SK-N-SH treated with all-trans-retinoic acid at 6 μM for 48 hours (cell line): ENCODE data around the gene MCTS1.

Experiments used
- ARNTL ChIP-seq: fragments of 450-650 bp; formaldehyde crosslinking; IDR thresholded peaks from 2 replicates; pipeline ENCODE4 v1.5.0; 2020; ENCODE audit warnings: low read depth, mild to moderate bottlenecking, moderate library complexity, borderline replicate concordance
- CSDC2 ChIP-seq: fragments of 250-450 bp; sonication (Bioruptor Pico); IDR thresholded peaks from 2 replicates; pipeline ENCODE4 v1.5.0; 2020; ENCODE audit warnings: mild to moderate bottlenecking, moderate library complexity
- CSRNP3 ChIP-seq: fragments of 250-450 bp; sonication (Bioruptor Pico); IDR thresholded peaks from 2 replicates; pipeline ENCODE4 v1.5.1; 2021; ENCODE audit warnings: mild to moderate bottlenecking, moderate library complexity
- GLIS3 ChIP-seq: fragments of 250-450 bp; sonication (Bioruptor Pico); IDR thresholded peaks from 2 replicates; pipeline ENCODE4 v1.5.0; 2020; ENCODE audit warnings: mild to moderate bottlenecking, moderate library complexity
- OSR1 ChIP-seq: fragments of 250-450 bp; sonication (Bioruptor Pico); IDR thresholded peaks from 2 replicates; pipeline ENCODE4 v1.8.0; 2022; ENCODE audit warnings: moderate library complexity, mild to moderate bottlenecking, inconsistent platforms
- PPARA ChIP-seq: fragments of 250-450 bp; sonication (Bioruptor Pico); IDR thresholded peaks from 2 replicates; pipeline ENCODE4 v1.5.0; 2020; ENCODE audit warnings: mild to moderate bottlenecking, borderline replicate concordance
- RARB ChIP-seq: fragments of 250-450 bp; sonication (Bioruptor Pico); IDR thresholded peaks from 2 replicates; pipeline ENCODE4 v1.8.0; 2021; ENCODE audit warnings: mild to moderate bottlenecking, moderate library complexity
- TCF4 ChIP-seq: fragments of 250-450 bp; sonication (Bioruptor Pico); IDR thresholded peaks from 2 replicates; pipeline ENCODE4 v1.8.0; 2021; ENCODE audit warnings: mild to moderate bottlenecking, moderate library complexity, borderline replicate concordance
- ZFP3 ChIP-seq: fragments of 250-450 bp; sonication (Bioruptor Pico); IDR thresholded peaks from 2 replicates; pipeline ENCODE4 v1.5.0; 2020; ENCODE audit warnings: mild to moderate bottlenecking, moderate library complexity
- ZFP30 ChIP-seq: fragments of 450-650 bp; formaldehyde crosslinking; IDR thresholded peaks from 2 replicates; pipeline ENCODE4 v1.5.0; 2022; ENCODE audit warnings: mild to moderate bottlenecking, moderate library complexity
- ZNF8 ChIP-seq: fragments of 450-650 bp; formaldehyde crosslinking; IDR thresholded peaks from 2 replicates; pipeline ENCODE4 v1.5.0; 2020; ENCODE audit warnings: mild to moderate bottlenecking, moderate library complexity
- TF ChIP-seq, protein P1 (sequence below): fragments of 250-450 bp; sonication (Bioruptor Pico); IDR thresholded peaks from 2 replicates; pipeline ENCODE4 v1.5.0; 2020; ENCODE audit warnings: mild to moderate bottlenecking, moderate library complexity
- TF ChIP-seq, protein P2 (sequence below): fragments of 250-450 bp; sonication (Bioruptor Pico); IDR thresholded peaks from 2 replicates; pipeline ENCODE4 v1.5.1; 2020; ENCODE audit warnings: low read depth, mild to moderate bottlenecking, moderate library complexity
- TF ChIP-seq, protein P3 (sequence below): fragments of 250-450 bp; sonication (Bioruptor Pico); IDR thresholded peaks from 2 replicates; pipeline ENCODE4 v1.8.0; 2020; ENCODE audit warnings: mild to moderate bottlenecking, moderate library complexity, borderline replicate concordance

DNA sequence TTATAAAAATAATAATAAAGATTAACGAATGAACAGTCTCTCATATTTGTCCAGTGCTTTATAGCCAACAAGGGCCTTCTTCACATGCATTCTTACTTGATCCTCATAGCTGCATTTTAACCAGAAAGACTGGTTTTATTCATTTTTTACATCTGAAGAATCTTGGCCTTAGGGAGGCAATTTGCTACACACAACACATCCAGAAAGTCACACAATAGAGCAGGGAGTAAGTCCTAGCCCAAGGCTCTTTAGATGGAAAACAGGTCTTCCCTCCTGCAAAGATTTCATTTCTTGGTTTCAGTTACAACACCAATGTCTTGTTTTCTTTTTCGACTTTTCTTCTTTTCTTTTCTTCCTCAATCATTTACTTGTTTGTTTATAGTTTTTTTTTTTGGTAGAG, 39.0 kb downstream of the MCTS1 start:
- TF ChIP-seq, protein P1, sequence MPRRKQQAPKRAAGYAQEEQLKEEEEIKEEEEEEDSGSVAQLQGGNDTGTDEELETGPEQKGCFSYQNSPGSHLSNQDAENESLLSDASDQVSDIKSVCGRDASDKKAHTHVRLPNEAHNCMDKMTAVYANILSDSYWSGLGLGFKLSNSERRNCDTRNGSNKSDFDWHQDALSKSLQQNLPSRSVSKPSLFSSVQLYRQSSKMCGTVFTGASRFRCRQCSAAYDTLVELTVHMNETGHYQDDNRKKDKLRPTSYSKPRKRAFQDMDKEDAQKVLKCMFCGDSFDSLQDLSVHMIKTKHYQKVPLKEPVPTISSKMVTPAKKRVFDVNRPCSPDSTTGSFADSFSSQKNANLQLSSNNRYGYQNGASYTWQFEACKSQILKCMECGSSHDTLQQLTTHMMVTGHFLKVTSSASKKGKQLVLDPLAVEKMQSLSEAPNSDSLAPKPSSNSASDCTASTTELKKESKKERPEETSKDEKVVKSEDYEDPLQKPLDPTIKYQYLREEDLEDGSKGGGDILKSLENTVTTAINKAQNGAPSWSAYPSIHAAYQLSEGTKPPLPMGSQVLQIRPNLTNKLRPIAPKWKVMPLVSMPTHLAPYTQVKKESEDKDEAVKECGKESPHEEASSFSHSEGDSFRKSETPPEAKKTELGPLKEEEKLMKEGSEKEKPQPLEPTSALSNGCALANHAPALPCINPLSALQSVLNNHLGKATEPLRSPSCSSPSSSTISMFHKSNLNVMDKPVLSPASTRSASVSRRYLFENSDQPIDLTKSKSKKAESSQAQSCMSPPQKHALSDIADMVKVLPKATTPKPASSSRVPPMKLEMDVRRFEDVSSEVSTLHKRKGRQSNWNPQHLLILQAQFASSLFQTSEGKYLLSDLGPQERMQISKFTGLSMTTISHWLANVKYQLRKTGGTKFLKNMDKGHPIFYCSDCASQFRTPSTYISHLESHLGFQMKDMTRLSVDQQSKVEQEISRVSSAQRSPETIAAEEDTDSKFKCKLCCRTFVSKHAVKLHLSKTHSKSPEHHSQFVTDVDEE (CRISPR knock-in tag) = no peak
- TF ChIP-seq CSRNP3 (no peak), OSR1 (no peak), TCF4 (no peak), ZFP3 (CRISPR knock-in tag) (no peak), ZFP30 (CRISPR knock-in tag) (no peak), RARB (CRISPR knock-in tag) (no peak), GLIS3 (no peak), ZNF8 (CRISPR knock-in tag) (no peak), ARNTL (no peak), PPARA (CRISPR knock-in tag) (no peak), CSDC2 (CRISPR knock-in tag) (no peak)
- TF ChIP-seq, protein P2, sequence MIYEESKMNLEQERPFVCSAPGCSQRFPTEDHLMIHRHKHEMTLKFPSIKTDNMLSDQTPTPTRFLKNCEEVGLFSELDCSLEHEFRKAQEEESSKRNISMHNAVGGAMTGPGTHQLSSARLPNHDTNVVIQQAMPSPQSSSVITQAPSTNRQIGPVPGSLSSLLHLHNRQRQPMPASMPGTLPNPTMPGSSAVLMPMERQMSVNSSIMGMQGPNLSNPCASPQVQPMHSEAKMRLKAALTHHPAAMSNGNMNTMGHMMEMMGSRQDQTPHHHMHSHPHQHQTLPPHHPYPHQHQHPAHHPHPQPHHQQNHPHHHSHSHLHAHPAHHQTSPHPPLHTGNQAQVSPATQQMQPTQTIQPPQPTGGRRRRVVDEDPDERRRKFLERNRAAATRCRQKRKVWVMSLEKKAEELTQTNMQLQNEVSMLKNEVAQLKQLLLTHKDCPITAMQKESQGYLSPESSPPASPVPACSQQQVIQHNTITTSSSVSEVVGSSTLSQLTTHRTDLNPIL (CRISPR knock-in tag) = no peak
- TF ChIP-seq, protein P3, sequence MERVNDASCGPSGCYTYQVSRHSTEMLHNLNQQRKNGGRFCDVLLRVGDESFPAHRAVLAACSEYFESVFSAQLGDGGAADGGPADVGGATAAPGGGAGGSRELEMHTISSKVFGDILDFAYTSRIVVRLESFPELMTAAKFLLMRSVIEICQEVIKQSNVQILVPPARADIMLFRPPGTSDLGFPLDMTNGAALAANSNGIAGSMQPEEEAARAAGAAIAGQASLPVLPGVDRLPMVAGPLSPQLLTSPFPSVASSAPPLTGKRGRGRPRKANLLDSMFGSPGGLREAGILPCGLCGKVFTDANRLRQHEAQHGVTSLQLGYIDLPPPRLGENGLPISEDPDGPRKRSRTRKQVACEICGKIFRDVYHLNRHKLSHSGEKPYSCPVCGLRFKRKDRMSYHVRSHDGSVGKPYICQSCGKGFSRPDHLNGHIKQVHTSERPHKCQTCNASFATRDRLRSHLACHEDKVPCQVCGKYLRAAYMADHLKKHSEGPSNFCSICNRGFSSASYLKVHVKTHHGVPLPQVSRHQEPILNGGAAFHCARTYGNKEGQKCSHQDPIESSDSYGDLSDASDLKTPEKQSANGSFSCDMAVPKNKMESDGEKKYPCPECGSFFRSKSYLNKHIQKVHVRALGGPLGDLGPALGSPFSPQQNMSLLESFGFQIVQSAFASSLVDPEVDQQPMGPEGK (CRISPR knock-in tag) = no peak
